IMR-90 (cell line): ENCODE results near the gene NCAPG2.

ENCODE experiments used
- CTCF ChIP-seq: conservative IDR thresholded peaks from 2 replicates; pipeline ENCODE4 v1.5.1; 2012; ENCODE audit warnings: mild to moderate bottlenecking, low read depth, low read length, improper control_type of control experiment
- MAFK ChIP-seq: IDR thresholded peaks from 2 replicates; pipeline ENCODE4 v1.6.1; 2012; ENCODE audit warnings: low read depth, low read length, improper control_type of control experiment
- MAZ ChIP-seq: IDR thresholded peaks from 2 replicates; pipeline ENCODE4 v1.6.1; 2012; ENCODE audit warnings: low read depth, mild to moderate bottlenecking, low read length, improper control_type of control experiment, moderate library complexity, borderline replicate concordance
- NFE2L2 ChIP-seq: fragments of 150-350 bp; IDR thresholded peaks from 2 replicates; pipeline ENCODE4 v1.6.1; 2016; ENCODE audit warnings: low read depth, mild to moderate bottlenecking, low read length
- POLR2A ChIP-seq: IDR thresholded peaks from 2 replicates; pipeline ENCODE4 v1.6.1; 2012; ENCODE audit warnings: mild to moderate bottlenecking, low read depth, low read length
- SMC3 ChIP-seq: fragments of 150-350 bp; IDR thresholded peaks from 2 replicates; pipeline ENCODE4 v1.6.1; 2016; ENCODE audit warnings: low read depth, mild to moderate bottlenecking, antibody characterized with exemption, low read length, moderate library complexity
- TF ChIP-seq, protein P1 (sequence below): fragments of 150-350 bp; IDR thresholded peaks from 2 replicates; pipeline ENCODE4 v1.6.1; 2016; ENCODE audit warnings: low read depth, mild to moderate bottlenecking, low read length, moderate library complexity, borderline replicate concordance

DNA sequence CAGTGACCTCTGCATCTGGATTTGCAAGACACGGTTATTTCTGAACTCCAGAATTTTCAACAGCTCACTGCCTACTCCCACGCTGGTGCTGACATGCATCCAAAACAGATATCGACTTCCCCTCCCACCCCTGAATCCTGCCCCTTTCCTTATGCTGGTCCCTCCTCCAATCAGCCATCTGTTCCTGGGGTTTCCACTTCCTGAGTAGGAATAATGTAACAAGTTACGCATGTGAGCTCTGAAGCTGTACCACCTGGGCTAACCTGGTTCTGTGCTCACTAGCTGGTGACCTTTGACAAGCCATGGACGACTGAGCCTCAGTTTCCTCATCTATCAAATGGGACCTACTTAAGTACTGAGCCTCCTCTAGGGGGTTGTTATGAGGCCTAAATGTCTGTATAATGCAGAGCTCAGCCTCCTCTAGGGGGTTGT lies 1.7 kb upstream of the NCAPG2 start:
- TF ChIP-seq CTCF (no peak), NFE2L2 (no peak), MAFK (no peak), SMC3 (no peak), MAZ (no peak), POLR2A (no peak)
- TF ChIP-seq, protein P1, sequence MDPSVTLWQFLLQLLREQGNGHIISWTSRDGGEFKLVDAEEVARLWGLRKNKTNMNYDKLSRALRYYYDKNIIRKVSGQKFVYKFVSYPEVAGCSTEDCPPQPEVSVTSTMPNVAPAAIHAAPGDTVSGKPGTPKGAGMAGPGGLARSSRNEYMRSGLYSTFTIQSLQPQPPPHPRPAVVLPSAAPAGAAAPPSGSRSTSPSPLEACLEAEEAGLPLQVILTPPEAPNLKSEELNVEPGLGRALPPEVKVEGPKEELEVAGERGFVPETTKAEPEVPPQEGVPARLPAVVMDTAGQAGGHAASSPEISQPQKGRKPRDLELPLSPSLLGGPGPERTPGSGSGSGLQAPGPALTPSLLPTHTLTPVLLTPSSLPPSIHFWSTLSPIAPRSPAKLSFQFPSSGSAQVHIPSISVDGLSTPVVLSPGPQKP = no peak
